ENCODE results near the gene MTA2.

DNA sequence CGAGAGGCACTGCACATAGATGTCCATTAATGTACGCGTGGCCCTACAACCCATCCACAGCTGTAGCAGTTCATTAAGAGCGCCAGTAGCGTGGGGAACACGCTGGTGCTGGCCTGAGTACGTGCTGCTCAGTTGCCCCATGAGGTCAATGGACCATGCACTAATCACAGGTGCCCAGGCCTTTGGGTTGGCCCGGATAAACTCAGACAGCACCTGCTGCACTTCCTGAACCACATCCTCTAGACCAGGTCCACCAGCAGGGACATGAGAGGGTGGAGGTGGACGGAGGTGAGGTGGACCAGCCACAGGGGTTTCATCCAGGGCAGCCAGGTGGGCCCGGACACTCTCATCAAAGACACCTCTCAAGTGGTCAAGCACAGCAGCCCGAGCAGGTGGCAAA is 47.8 kb upstream of the MTA2 start:
- TF ChIP-seq CTCF (conservative IDR thresholded peaks at IDR 0.05; ENCODE audit: low read depth, low read length) (no peak), EZH2 (IDR thresholded peaks at IDR 0.05; ENCODE audit: low read length, unreplicated experiment) (no peak), EZH2phosphoT487 (IDR thresholded peaks at IDR 0.05; ENCODE audit: borderline replicate concordance, low read length) (no peak)

Measured in PC-3 (cell line).